ENCODE results near the gene NACAD. TPM values are rescaled to one million over a fixed set of nuclear protein-coding genes. Genes with fewer than 3 reads are reported as not detected.

The NACAD gene
- total and polyA plus RNA-seq, 2 of the 4 experiments (the other 2 are of a cell fraction), result 0.54 to 2.2 TPM

GRCh38 chr7:45084336-45084735 lies 4.4 kb downstream of the NACAD start:
- no peak overlapping the region for H2AK5ac ChIP-seq (ENCODE audit: low read depth, low read length)
- H3K9ac ChIP-seq (ENCODE audit: low read depth, low read length), result no peak overlapping the region
- no TSS peak for BruUV-seq (replicated peaks)
- no peaks in the 10 kb centered on the region for H3K9me3 ChIP-seq (ENCODE audit: control insufficient read depth, insufficient read depth, low read length)
- dilution Hi-C loops (cut with HindIII; ENCODE audit: low sequenced_read_pairs, unreplicated experiment) (no loop called here), intact Hi-C loops (cut with micrococcal nuclease) (no loop called here), in situ Hi-C loops (cut with MboI; ENCODE audit: low sequenced_read_pairs) (no loop called here)
- H3K56ac ChIP-seq (ENCODE audit: extremely low read depth, insufficient read depth, low read length), result no peak overlapping the region
- H2BK15ac ChIP-seq (ENCODE audit: low read depth, low read length), result no peak overlapping the region
- 90% methylated on average over 1 of the region's 5 CpGs; no CpG with 5 or more reads in 1 of the 2 experiments for WGBS, 2 experiments (ENCODE audit: extremely low coverage in 2 of 2, insufficient read length in 1 of 2)
- no peak overlapping the region for H2BK5ac ChIP-seq (ENCODE audit: low read depth, low read length, poor library complexity, severe bottlenecking)
- ChIA-PET CTCF (no interaction called here), POLR2A (ENCODE audit: unreplicated experiment) (no interaction called here)
- H3K27ac ChIP-seq (ENCODE audit: insufficient read depth, low read length), result no peak overlapping the region
- H4K8ac ChIP-seq (ENCODE audit: low read depth in 2 of 2, low read length in 2 of 2), result no peak overlapping the region
- H3K4me1 ChIP-seq (ENCODE audit: control insufficient read depth, insufficient read depth, low read length), result peaks cover 3% of the 10 kb centered on the region; the same call in 1 of the 2 replicates
- H3K36me3 ChIP-seq (ENCODE audit: control insufficient read depth, insufficient read depth, low read length), result peaks cover 13% of the 10 kb centered on the region; the same call in 1 of the 2 replicates
- no peak for TF ChIP-seq RFX5 (IDR thresholded peaks at IDR 0.05; ENCODE audit: low read depth, low read length)
- no peak for TF ChIP-seq MAFK (IDR thresholded peaks at IDR 0.05; ENCODE audit: low read depth, low read length)
- TF ChIP-seq BHLHE40 (IDR thresholded peaks at IDR 0.05; ENCODE audit: low read depth, low read length), result no peak
- TF ChIP-seq MAZ (IDR thresholded peaks at IDR 0.05; ENCODE audit: borderline replicate concordance, low read depth, low read length), result no peak
- TF ChIP-seq SMC3 (IDR thresholded peaks at IDR 0.05; ENCODE audit: low read depth, low read length), result no peak
- TF ChIP-seq MXI1 (IDR thresholded peaks at IDR 0.05; ENCODE audit: borderline replicate concordance, low read depth, low read length), result no peak
- TF ChIP-seq USF2 (IDR thresholded peaks at IDR 0.05; ENCODE audit: low read depth, low read length), result no peak
- no peak for TF ChIP-seq CHD1 (IDR thresholded peaks at IDR 0.05; ENCODE audit: low read depth, low read length)
- no peak for TF ChIP-seq NFE2L2 (IDR thresholded peaks at IDR 0.05; ENCODE audit: low read depth, low read length)
- no peak for TF ChIP-seq RCOR1 (IDR thresholded peaks at IDR 0.05; ENCODE audit: insufficient replicate concordance, low read length)
- no peak for TF ChIP-seq CTCF (conservative IDR thresholded peaks at IDR 0.05; ENCODE audit: low read depth, low read length)
- TF ChIP-seq FOS (IDR thresholded peaks at IDR 0.05; ENCODE audit: low read depth, low read length), result no peak
- TF ChIP-seq ELK1 (IDR thresholded peaks at IDR 0.05; ENCODE audit: borderline replicate concordance, low read depth, low read length), result no peak
- TF ChIP-seq CEBPB (IDR thresholded peaks at IDR 0.05; ENCODE audit: low read depth, low read length), result no peak
- no peak for TF ChIP-seq POLR2A (IDR thresholded peaks at IDR 0.05; ENCODE audit: low read depth, low read length)
- no peak for TF ChIP-seq RAD21 (IDR thresholded peaks at IDR 0.05; ENCODE audit: low read length)
- no peaks in the 10 kb centered on the region for H3K27me3 ChIP-seq (ENCODE audit: control insufficient read depth, insufficient read depth, low read length)
- H3K4ac ChIP-seq (ENCODE audit: low read depth, low read length), result no peak overlapping the region
- no peak overlapping the region for H2AFZ ChIP-seq (replicated peaks; ENCODE audit: low read length, poor library complexity)
- no peak overlapping the region for H2AK9ac ChIP-seq (replicated peaks; ENCODE audit: low read depth, low read length, poor library complexity)
- H4K91ac ChIP-seq (ENCODE audit: insufficient read depth, low read depth, low read length), result no peak overlapping the region
- no peak overlapping the region for H3K18ac ChIP-seq (ENCODE audit: low read depth, low read length)
- H3K9me1 ChIP-seq (ENCODE audit: insufficient read depth, low read length), result peaks cover 15% of the 10 kb centered on the region
- no peak for DNase-seq
- H3K4me3 ChIP-seq (ENCODE audit: insufficient read depth, low read depth, low read length), result no peak overlapping the region
- H4K5ac ChIP-seq (ENCODE audit: low read depth, low read length), result no peak overlapping the region
- no peaks in the 10 kb centered on the region for H4K20me1 ChIP-seq (ENCODE audit: insufficient read depth, low read length)
- peaks cover 0 to 8% of the 10 kb centered on the region in 2 experiments; a peak in 1 of 4 replicates for H3K79me1 ChIP-seq (ENCODE audit: low read depth in 1 of 2, low read length in 2 of 2)
- no peak overlapping the region for H3K4me2 ChIP-seq (ENCODE audit: low read depth, low read length)
- H3K14ac ChIP-seq (replicated peaks; ENCODE audit: low read depth, low read length), result no peak overlapping the region
- no peak overlapping the region for H2BK120ac ChIP-seq (ENCODE audit: low read depth, low read length)
- no peak for ATAC-seq (ENCODE audit: low read depth)
- no peak overlapping the region for H3K23ac ChIP-seq (ENCODE audit: low read depth, low read length)
- H2BK20ac ChIP-seq (ENCODE audit: low read depth, low read length), result no peak overlapping the region
